Heart right ventricle (tissue), 16 donors: Measurements from ENCODE around the gene PDE9A. TPM values are rescaled to one million over a fixed set of nuclear protein-coding genes. Genes with fewer than 3 reads are reported as not detected.

Experiments used
- ATAC-seq, 8 donors: fragments of 200-7000 bp; cut with Tn5 transposase; one replicate each; pipeline ENCODE4 v1.9.1; 2020; ENCODE audit warnings: mild to moderate bottlenecking in 8 of 8, moderate library complexity in 8 of 8, moderate number of reproducible peaks in 1 of 8
- DNase-seq, 2 donors: peaks; one replicate each; pipeline ENCODE4 v3.0.0-alpha.2; 2020
- H3K27ac ChIP-seq, 10 donors: fragments of 200-600 bp; sonication (generic) in 2 of 10; one replicate each; pipeline versions ENCODE4 v1.5.0 to v1.8.0; 2020 to 2022; ENCODE audit warnings: mild to moderate bottlenecking in 3 of 10
- H3K27me3 ChIP-seq, 7 donors: fragments of 200-600 bp; one replicate each; pipeline ENCODE4 v1.8.0; 2021 to 2022; ENCODE audit warnings: mild to moderate bottlenecking in 2 of 7
- H3K36me3 ChIP-seq, 9 donors: fragments of 200-600 bp; sonication (generic) in 1 of 9; one replicate each; pipeline versions ENCODE4 v1.5.0 to v1.8.0; 2020 to 2022; ENCODE audit warnings: mild to moderate bottlenecking in 2 of 9
- H3K4me1 ChIP-seq, 9 donors: fragments of 200-600 bp; sonication (generic) in 1 of 9; one replicate each; pipeline versions ENCODE4 v1.5.0 to v1.8.0; 2020 to 2022; ENCODE audit warnings: mild to moderate bottlenecking in 4 of 9
- H3K4me3 ChIP-seq, 10 donors: fragments of 200-600 bp; sonication (generic) in 2 of 10; one replicate each; pipeline versions ENCODE4 v1.5.0 to v1.8.0; 2020 to 2022; ENCODE audit warnings: mild to moderate bottlenecking in 7 of 10, moderate library complexity in 2 of 10
- H3K9me3 ChIP-seq, 11 donors: fragments of 200-600 bp in 10 of 11; sonication (generic) in 2 of 11; one replicate each; pipeline versions ENCODE4 v1.5.0 to v1.8.0; 2013 to 2022; ENCODE audit warnings: mild to moderate bottlenecking in 2 of 11, control low read depth in 1 of 11, moderate library complexity in 1 of 11
- CTCF ChIP-seq, 9 donors: fragments of 200-600 bp; sonication (generic) in 2 of 9; IDR thresholded peaks; one replicate each; pipeline versions ENCODE4 v1.5.0 to v1.8.0; 2021 to 2022; ENCODE audit warnings: antibody characterized with exemption in 9 of 9, mild to moderate bottlenecking in 5 of 9, moderate library complexity in 1 of 9
- WGBS, 2 donors: extraction: QIAGEN DNeasy Blood & Tissue Kit; methylation state at CpG; one replicate each; pipeline ENCODE4 v1.1.7; 2013; ENCODE audit warnings: inconsistent platforms in 1 of 2; 5-methylcytosine and 5-hydroxymethylcytosine counted together
- intact Hi-C, 10 donors: fragments of 100-400 bp; cut with DNase I; formaldehyde crosslinking; loops; one replicate each; pipeline versions ENCODE4 v1.11.1 to v1.14.2; 2022
- polyA plus RNA-seq, 2 donors: library from polyadenylated mRNA; stranded (reverse); fragments of 200-250 nt; gene quantifications; one replicate each; pipeline ENCODE4 v1.2.3, GENCODE V29; 2013
- total RNA-seq, 10 donors: library from RNA; stranded (reverse); fragmentation: NEBNext Ultra II Directional in 3 of 10; extraction: Animal tissue kit (Norgen Biotek cat#: 25700) in 3 of 10; gene quantifications; one replicate each; pipeline versions ENCODE4 v1.2.1 to v1.2.4, GENCODE V29; 2021 to 2023
- donor health status: Arrhythmogenic right ventricular cardiomyopathy.
- donor health status: ischemic (EF 13 %, LVEDD 7.1; RV severe dilation, severe dysfunction).
- donor health status: healthy with polysubstance abuse.
- donor health status: DM: no; HTN: yes; CAD: no.
- donor health status: DM: no; HTN: no; CAD: no.
- donor health status: ischemic (EF 25% LVEDD 6.9; RV normal size, moderate dysfunction).
- donor health status: ischemic (EF 25% LVEDD 5.7; RV mildly dilated, moderate dysfunction).
- donor health status: healthy.
- donor health status: DM: yes; HTN: yes; CAD: no.
- donor health status: Ischemic cardiomyopathy.
- donor health status: ischemic (EF 35%, LVEDD 5.7; RV mildly dilated, moderate dysfunction).
- donor health status: nonischemic (EF 11% LVEDD 7.7; RV severe dilation, severe dysfunction).
- donor health status: DM: yes; HTN: yes; CAD: no.
- donor health status: PGD.
- donor health status: ischemic (EF 29% LVEDD 5.4; RV normal size, mild dysfunction).
- donor health status: nonischemic (EF 23%, LVEDD 6.1; RV moderate dilation, normal function).

The PDE9A gene
- total and polyA plus RNA-seq, 12 donors, result 1.2 to 7.0 (median 2.2) TPM

GRCh38 chr21:42770717-42771502, 117.5 kb downstream of the PDE9A start:
- H3K9me3 ChIP-seq, result no peaks in the 10 kb centered on the region
- no peak for TF ChIP-seq CTCF (IDR thresholded peaks at IDR 0.05)
- DNase-seq, result no peak
- no peak overlapping the region for H3K27ac ChIP-seq
- ATAC-seq, result peak in 1 of 8 donors; percentile 21
- WGBS, 2 donors, result 94 to 96% methylated on average over 27 of the region's 27 CpGs
- peaks cover 0 to 3% (median 0%) of the 10 kb centered on the region in 7 donors for H3K27me3 ChIP-seq
- H3K36me3 ChIP-seq, result peaks cover 0 to 70% (median under 1%) of the 10 kb centered on the region in 9 donors
- H3K4me1 ChIP-seq, result no peaks in the 10 kb centered on the region
- intact Hi-C loops, result no loop called here
- H3K4me3 ChIP-seq, result no peak overlapping the region

DNA sequence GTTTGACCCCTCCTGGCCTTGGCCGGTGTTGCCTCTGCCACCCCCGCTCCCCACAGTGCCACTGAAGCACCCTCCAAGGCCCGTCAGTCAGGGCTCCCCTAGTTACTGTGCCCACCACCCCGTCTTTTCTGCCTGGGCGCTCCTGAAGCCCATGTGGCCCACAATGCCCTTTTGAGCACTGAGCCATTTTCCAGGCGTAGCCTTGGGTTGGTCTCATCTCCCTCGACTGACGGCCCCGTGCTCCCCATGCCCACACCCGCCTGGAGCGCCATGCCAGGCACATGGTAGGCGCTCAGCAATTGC, 118.0 kb downstream of the PDE9A start:
- no peaks in the 10 kb centered on the region for H3K4me1 ChIP-seq
- intact Hi-C loops, result no loop called here
- ATAC-seq (peak in 1 of 8 donors; percentile 45), DNase-seq (no peak)
- WGBS, 2 donors, result 95 to 97% methylated on average over 12 of the region's 12 CpGs
- TF ChIP-seq CTCF (IDR thresholded peaks at IDR 0.05), result no peak
- peaks cover 0 to 64% (median 0%) of the 10 kb centered on the region in 9 donors for H3K36me3 ChIP-seq
- no peak overlapping the region for H3K27ac ChIP-seq
- H3K4me3 ChIP-seq, result no peak overlapping the region
- no peaks in the 10 kb centered on the region for H3K9me3 ChIP-seq
- H3K27me3 ChIP-seq, result peaks cover 0 to 3% (median 0%) of the 10 kb centered on the region in 7 donors

GRCh38 chr21:42775123-42775522, 121.7 kb downstream of the PDE9A start:
- Histone ChIP-seq H3K4me1 (no peaks in the 10 kb centered on the region), H3K4me3 (no peak overlapping the region), H3K27ac (no peak overlapping the region), H3K27me3 (peaks cover 0 to 29% (median 17%) of the 10 kb centered on the region in 7 donors), H3K9me3 (no peaks in the 10 kb centered on the region), H3K36me3 (peaks cover 0 to 32% (median 0%) of the 10 kb centered on the region in 9 donors)
- intact Hi-C loops, result no loop called here
- TF ChIP-seq CTCF (IDR thresholded peaks at IDR 0.05), result no peak
- DNase-seq (no peak), ATAC-seq (no peak)
- 94 to 96% methylated on average over 12 of the region's 12 CpGs for WGBS, 2 donors

- Histone ChIP-seq H3K4me3 (no peak overlapping the region), H3K9me3 (no peaks in the 10 kb centered on the region), H3K27me3 (peaks cover 0 to 37% (median 25%) of the 10 kb centered on the region in 7 donors), H3K36me3 (peaks cover 0 to 24% (median 0%) of the 10 kb centered on the region in 9 donors), H3K4me1 (peaks cover 0 to 4% (median 2%) of the 10 kb centered on the region in 9 donors), H3K27ac (no peak overlapping the region)
- DNase-seq (no peak), ATAC-seq (no peak)
- intact Hi-C loops, result no loop called here
- 77 to 78% methylated on average over 13 of the region's 13 CpGs for WGBS, 2 donors
- TF ChIP-seq CTCF (IDR thresholded peaks at IDR 0.05), result no peak
Measured at GRCh38 chr21:42775891-42776290, 122.5 kb downstream of the PDE9A start.
